ENCODE data around the gene ZSWIM5. TPM values are rescaled to one million over a fixed set of nuclear protein-coding genes. Genes with fewer than 3 reads are reported as not detected.

ZSWIM5 gene
- total and polyA plus RNA-seq, 9 of the 15 experiments (the other 6 are each of a cell fraction or from before 2014, with no cell fraction given), result under 0.01 to 0.07 (median 0.03) TPM; not detected in 3

DNA sequence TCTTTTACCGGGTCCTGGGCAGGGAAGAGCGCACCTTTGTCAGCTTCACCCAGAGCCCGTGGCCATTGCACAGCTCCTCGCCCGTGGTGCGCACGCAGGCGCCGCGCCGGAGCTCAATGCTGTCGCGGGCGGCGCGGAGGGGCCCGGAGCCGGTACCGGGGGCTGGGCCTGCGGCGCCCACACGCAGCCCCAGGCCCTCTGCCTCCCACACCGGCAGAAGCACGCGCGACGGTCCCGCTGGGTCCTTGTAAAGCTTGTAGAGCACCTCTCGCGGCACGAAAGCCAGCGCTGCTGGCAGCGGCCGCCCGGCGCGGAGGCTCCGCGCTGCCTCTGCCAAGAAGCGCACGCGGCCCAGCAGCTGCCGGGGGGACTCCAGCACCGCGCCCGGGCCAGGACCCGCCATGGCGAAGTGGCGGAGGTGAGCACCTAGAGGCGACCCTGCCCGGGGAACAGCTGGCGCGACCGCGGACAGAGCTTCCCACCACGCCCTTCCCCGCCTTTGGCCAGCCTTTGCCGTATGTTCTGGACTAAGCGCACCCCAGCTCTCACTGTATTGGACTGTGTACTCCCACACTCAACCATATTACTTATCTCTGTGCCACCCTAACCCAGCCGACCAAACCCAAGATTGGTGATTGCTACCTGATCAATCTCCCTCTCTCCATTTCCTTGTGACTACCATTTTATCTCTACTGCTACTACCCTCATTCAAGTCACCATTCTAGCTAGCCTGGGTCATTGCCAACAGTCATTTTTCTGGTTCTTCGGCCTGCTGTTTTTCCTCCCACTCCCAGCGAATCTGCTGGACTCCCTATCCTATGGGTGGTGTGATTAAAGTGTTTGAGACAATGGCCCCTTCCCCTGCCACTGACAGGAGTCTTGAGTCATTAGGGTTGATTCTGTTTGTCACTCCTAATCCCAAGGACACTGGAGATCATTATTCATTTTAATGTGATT is 195.3 kb downstream of the ZSWIM5 start, which contains the start of gene HECTD3 (continued):
- TF ChIP-seq, protein P1, sequence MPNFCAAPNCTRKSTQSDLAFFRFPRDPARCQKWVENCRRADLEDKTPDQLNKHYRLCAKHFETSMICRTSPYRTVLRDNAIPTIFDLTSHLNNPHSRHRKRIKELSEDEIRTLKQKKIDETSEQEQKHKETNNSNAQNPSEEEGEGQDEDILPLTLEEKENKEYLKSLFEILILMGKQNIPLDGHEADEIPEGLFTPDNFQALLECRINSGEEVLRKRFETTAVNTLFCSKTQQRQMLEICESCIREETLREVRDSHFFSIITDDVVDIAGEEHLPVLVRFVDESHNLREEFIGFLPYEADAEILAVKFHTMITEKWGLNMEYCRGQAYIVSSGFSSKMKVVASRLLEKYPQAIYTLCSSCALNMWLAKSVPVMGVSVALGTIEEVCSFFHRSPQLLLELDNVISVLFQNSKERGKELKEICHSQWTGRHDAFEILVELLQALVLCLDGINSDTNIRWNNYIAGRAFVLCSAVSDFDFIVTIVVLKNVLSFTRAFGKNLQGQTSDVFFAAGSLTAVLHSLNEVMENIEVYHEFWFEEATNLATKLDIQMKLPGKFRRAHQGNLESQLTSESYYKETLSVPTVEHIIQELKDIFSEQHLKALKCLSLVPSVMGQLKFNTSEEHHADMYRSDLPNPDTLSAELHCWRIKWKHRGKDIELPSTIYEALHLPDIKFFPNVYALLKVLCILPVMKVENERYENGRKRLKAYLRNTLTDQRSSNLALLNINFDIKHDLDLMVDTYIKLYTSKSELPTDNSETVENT (CRISPR knock-in tag; IDR thresholded peaks at IDR 0.05), result peak; percentile 24; the same call in 1 of the 2 replicates
- TF ChIP-seq, protein P2, sequence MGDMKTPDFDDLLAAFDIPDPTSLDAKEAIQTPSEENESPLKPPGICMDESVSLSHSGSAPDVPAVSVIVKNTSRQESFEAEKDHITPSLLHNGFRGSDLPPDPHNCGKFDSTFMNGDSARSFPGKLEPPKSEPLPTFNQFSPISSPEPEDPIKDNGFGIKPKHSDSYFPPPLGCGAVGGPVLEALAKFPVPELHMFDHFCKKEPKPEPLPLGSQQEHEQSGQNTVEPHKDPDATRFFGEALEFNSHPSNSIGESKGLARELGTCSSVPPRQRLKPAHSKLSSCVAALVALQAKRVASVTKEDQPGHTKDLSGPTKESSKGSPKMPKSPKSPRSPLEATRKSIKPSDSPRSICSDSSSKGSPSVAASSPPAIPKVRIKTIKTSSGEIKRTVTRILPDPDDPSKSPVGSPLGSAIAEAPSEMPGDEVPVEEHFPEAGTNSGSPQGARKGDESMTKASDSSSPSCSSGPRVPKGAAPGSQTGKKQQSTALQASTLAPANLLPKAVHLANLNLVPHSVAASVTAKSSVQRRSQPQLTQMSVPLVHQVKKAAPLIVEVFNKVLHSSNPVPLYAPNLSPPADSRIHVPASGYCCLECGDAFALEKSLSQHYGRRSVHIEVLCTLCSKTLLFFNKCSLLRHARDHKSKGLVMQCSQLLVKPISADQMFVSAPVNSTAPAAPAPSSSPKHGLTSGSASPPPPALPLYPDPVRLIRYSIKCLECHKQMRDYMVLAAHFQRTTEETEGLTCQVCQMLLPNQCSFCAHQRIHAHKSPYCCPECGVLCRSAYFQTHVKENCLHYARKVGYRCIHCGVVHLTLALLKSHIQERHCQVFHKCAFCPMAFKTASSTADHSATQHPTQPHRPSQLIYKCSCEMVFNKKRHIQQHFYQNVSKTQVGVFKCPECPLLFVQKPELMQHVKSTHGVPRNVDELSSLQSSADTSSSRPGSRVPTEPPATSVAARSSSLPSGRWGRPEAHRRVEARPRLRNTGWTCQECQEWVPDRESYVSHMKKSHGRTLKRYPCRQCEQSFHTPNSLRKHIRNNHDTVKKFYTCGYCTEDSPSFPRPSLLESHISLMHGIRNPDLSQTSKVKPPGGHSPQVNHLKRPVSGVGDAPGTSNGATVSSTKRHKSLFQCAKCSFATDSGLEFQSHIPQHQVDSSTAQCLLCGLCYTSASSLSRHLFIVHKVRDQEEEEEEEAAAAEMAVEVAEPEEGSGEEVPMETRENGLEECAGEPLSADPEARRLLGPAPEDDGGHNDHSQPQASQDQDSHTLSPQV (IDR thresholded peaks at IDR 0.05), result no peak; the same call in 1 of the 2 replicates
- TF ChIP-seq ZNF444 (CRISPR knock-in tag; IDR thresholded peaks at IDR 0.05) (no peak), TAL1 (IDR thresholded peaks at IDR 0.05) (peak; percentile 18; the same call in 1 of the 2 replicates), TAF7 (tag; IDR thresholded peaks at IDR 0.05) (no peak; the same call in 1 of the 2 replicates), ZNF324 (CRISPR knock-in tag; IDR thresholded peaks at IDR 0.05) (no peak), HSF4 (CRISPR knock-in tag; IDR thresholded peaks at IDR 0.05; ENCODE audit: borderline replicate concordance) (no peak), ZNF644 (tag; IDR thresholded peaks at IDR 0.05; ENCODE audit: low read depth) (no peak), CHD2 (IDR thresholded peaks at IDR 0.05; ENCODE audit: low read depth, low read length) (peak; percentile 9; the same call in 1 of the 2 replicates), KLF10 (CRISPR knock-in tag; IDR thresholded peaks at IDR 0.05) (no peak), TAF1 (IDR thresholded peaks at IDR 0.05; ENCODE audit: control insufficient read depth, extremely low read depth, insufficient read depth, low read length, severe bottlenecking) (peak; percentile 48), TSC22D4 (tag; IDR thresholded peaks at IDR 0.05) (no peak), ZBTB17 (CRISPR knock-in tag; IDR thresholded peaks at IDR 0.05) (no peak), LCOR (CRISPR knock-in tag; IDR thresholded peaks at IDR 0.05) (no peak), CAMTA2 (CRISPR knock-in tag; conservative IDR thresholded peaks at IDR 0.05) (0 out of 2 replicates have a peak, but pooled peaks have one; percentile 20), NFYB (IDR thresholded peaks at IDR 0.05; ENCODE audit: extremely low read depth, insufficient read length) (no peak), RB1 (IDR thresholded peaks at IDR 0.05; ENCODE audit: low read depth) (peak; percentile 92; the same call in 1 of the 2 replicates)
- TF ChIP-seq, protein P3, sequence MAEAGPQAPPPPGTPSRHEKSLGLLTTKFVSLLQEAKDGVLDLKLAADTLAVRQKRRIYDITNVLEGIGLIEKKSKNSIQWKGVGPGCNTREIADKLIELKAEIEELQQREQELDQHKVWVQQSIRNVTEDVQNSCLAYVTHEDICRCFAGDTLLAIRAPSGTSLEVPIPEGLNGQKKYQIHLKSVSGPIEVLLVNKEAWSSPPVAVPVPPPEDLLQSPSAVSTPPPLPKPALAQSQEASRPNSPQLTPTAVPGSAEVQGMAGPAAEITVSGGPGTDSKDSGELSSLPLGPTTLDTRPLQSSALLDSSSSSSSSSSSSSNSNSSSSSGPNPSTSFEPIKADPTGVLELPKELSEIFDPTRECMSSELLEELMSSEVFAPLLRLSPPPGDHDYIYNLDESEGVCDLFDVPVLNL (CRISPR knock-in tag; IDR thresholded peaks at IDR 0.05; ENCODE audit: low read depth), result no peak
